ENCODE measurements around the gene SCLT1.

The SCLT1 gene

DNA sequence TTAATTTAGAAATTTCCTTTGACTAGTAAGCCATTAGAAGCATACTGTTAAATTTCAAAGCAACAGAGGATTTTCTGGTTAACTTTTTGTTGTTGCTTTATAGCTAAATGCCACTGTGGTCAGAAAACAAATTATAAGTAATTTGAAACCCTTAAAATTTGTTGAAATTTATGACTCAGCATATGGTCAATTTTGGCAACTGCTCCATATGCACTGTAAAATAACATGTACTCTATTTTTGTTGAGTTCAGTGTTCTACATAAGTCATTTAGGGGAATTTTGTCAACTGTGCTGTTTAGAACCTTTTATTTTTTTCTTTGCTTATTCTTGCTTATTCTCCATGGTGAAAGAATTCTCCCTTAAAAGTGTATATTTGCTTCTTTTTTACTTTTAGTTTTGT, 28.6 kb downstream of the SCLT1 start:
- no peak for DNase-seq

DNA sequence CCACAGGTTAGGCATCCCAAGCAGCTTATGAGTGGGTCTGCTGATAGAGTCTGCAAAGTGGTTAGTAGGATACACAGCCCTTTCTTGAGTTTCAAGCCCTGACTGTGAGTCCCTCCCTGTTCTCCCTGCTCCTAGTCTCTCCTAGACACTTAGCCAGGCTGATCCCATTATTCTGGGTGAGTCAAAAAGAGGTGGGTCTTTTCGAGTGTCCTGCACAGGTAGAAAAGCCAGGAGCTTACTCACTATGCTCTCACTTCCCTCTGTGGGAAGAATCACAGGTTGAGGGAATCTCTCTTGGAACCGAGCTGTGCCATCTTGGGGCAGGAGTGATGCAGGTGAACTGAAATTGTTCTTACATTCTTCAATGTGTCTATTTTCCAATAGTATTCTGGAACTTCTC, 29.7 kb downstream of the SCLT1 start:
- no peak for DNase-seq

DNA sequence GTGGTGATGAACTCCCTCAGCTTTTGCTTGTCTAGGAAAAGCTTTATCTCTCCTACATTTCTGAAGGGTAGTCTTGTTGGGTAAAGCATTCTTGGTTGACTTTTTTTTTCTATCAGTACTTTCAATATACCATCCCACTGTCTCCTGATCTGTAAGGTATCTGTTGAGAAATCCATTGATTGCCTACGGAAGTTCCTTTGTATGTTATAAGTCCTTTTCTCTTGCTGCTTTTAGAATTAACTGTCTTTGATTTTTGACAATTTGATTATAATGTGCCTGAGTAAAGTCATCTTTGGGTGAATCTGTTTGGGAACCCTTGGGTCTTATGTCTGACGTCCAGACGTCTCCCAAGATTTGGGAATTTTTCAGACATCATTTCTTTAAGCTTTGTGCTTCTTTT, 30.8 kb downstream of the SCLT1 start:
- no peak for DNase-seq

DNA sequence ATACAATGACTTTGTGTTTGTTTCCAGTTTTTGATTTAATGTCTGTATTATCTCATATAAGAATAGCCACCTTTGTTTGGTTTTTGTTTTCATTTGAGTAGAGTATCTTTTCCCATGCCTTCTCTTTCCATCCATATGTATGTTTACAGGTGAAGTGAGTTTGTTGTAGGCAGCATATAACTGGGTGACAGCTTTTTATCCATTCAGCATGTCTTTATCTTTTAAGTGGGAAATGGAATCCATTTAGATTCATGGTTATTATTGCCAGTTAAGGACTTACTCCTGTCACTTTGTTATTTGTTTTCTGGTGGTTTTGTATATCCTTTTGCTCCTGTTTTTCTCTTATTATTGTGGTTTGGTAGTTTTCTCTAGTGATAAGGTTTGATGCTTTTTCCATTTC, 34.3 kb downstream of the SCLT1 start:
- DNase-seq = no peak

DNA sequence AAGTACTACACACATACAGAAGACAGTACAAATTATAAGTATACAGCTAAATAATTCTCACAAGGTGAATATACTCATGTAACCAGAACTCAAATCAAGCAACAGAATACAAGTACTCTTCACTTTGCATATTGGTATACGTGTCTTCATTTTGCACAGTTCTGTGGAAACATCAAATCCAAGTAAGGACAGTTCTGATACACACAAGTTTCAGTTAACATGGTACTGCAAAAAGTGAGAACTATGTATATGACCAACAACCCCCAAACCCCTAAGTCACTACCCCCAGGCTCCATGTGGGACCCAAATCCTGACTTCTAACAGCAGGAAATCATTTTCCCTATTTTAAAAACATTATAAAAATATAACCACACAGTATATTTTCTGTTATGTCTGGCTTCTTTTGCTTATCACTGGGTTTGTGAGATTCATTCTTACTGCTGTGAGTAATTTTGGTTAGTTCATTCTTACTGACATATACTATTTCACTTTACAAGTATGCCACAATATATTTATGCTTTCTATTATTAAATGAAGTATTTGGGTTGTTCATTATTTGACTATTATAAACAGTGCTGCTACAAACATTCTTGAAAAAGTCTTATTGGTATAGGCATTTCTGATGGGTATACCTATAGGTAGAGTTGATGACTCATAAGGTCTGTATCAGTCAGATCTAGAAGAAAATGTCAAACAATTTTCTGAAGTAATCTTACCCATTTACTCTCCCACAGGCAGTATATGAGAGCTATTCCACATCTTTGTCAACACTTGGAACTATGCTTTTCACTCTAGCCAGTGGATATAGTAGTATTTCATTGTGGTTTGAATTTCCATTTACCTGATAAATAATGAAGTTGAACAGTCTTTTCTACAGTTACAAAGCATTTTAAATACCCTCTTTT, 47.0 kb downstream of the SCLT1 start:
- DNase-seq = no peak

DNA sequence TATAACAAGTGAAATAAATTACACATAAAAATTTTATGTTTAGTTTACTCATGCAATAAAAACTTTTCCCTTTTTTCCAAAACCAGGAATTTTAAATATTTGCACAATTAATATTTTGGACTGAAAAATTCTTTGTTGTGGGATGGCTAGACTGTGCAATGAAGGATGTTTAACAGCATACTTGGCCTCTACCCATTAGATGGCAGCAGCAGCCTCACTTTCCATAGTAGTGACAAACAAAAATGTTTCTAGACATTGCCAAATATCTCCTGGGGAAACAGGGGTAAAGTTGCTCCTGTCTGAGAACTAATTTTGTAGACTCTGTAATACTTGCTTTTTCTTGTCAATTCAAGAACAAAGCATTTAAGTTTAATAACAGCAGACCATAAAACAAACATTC, 49.8 kb downstream of the SCLT1 start:
- DNase-seq = no peak

DNA sequence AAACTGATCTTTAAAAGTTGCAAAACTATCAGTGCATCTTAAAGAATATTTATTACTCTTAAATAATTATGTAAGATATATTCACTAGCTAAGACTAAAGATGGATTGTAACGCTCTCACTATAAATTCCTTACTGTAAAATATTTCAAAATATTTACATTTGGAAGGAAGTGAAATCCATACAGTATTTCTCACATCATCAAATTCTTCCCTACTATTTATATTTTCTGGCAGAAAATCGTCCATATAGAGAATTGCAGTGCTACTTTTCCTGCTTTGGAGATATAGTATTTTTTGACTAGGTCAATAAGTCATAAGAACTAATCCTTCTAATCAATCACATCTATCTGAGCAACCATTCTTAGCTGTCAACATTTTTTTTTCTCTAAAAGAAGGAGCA, 52.9 kb downstream of the SCLT1 start:
- no peak for DNase-seq

DNA sequence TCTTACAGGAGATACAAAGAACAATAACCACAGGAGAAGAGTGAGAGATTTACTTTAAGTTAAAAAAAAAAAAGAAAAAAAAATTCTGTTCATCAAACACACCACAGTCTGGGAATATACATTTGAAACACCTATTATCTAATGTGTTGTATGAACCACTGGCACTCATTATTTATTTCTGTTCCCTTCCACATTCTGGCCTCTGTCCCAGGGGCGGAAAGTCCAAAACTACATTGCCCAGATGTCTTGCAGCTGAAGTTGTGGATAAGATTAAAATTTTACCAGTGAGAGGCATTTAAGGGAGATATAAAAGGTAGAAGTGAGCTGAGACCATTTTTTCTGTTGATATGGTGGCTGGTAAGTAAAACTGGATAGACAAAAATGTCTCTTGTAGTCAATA, 56.2 kb downstream of the SCLT1 start:
- no peak for DNase-seq

DNA sequence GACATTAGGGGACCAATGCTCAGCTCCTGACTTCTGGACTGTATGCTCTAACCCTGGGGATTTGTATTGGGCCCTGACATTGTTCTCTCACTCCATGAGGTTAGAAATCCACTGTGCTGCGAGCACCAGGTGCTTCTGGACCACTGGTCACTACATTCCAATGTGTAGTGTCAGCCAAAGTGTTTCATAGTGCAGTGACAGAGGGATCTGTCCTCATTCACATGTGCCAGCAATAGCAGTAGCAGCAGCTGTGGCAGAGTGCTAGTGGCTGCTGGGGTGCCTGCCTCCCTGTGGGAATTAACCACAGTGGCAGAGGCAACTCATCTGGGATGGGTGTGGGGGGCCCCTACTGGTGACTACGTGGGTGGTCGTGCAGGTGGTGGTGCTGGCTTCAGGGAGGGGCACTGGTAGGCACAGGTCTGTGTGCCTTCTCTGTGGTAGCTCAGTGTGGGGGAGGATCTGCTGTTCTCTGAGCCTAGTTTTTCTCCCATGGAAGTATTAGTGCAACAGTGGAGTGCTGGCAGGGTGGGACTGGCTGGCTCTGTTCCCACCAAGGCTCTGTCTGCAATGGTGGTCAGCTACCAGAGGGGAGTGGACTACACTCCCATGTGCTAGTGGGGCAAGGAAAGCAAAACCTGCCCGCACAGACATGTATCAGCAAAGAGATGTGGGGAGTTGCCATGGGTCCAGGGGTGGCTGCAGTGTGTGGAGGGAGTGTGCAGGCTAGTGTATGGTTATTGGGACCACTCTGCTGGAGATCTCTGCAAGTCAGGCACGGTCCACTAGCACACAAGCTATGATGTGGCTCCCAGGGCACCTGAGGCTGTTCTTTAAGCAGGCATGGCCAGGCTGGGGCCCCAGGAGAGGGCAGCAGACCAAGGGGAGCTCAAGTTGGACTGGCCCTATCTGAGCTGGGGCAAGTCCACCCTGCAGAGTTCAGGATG, 78.5 kb downstream of the SCLT1 start:
- no peak for DNase-seq

DNA sequence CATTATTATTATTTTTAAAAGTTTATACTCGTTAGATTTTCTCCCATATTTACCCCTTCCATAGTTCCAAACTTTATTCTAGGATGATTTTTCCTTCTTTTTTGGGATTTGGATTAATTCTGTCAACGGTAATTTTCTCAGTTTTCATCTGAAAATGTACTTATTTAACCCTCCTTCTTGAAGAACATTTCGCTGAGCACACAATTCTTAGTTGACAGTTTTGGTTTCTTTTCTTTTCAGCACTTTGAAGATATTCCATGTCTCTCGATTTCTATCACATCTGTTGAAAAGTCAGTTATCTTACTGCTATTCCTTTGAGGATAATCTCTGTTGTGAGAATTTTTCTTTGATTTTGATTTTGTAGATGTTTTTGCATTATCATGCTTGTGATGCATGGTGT, 85.2 kb downstream of the SCLT1 start:
- no peak for DNase-seq

DNA sequence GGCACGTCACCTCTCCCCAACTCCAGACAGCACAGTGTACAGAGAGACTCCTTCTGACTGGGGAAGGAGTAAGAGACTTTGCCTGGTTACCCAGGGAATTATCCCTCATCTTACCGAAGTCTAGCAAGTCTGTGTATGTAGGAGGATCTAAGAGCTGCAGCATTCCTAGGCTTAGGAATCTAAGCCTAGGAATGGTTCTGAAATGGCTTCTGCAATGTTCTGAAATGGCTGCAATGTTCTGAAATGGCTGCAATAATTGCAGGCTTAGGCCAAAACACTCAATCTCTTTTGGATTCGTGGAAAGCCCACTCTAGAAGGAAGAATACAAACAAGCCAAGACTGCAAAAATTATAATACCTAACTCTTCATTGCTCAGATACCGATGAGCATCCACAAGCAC, 106.4 kb downstream of the SCLT1 start:
- no peak for DNase-seq

DNA sequence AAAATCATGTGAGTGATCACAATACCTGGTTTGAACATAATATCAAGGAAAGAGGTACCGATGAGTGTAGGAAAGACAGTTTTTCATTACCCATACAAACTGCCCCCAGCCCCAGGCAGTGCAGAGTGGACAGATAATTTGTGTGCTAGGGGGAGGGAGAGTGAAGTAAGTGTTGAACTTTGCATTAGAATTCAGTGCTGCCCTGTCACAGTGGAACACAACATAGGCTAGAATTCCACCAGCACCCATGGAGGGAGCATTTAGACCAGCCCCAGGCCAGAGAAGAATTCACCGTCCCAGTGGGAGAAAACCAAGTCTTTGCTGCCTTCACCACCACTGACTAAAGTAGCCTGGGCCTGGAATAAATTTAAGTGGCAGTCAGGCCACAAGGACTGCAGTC, 107.3 kb downstream of the SCLT1 start:
- DNase-seq = no peak

DNA sequence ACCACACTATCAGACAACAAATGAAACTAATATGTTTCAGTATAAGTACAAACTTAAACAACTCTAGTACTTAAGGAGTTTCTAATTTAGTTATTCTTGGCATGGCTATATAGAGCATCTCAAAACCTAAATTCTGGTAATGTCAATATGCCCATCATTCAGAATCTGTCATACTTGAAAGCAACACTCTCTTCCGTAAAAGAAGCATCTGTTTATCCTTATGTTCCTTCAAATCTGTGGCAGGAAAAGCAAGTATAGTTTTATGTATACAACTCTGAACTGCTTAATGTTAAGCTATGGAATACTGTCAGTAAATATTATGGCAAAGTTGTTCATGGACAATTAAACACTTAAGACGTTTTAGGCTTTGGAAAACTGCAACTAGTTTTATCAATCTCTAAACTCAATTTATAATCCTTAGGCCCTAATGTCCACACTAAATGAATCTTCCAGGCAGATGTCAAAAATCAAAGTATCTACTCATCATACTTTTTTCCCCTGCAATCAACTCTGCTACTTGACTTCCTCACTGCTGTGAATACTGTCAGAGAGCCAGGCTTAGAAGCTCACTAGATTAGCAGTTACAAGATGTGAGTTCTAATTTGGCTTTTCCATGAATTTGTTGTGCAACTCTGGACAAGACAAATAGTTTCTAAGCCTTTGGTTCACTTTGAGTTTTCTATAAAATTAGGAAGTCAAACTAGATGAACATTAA, 109.4 kb downstream of the SCLT1 start:
- DNase-seq = no peak

DNA sequence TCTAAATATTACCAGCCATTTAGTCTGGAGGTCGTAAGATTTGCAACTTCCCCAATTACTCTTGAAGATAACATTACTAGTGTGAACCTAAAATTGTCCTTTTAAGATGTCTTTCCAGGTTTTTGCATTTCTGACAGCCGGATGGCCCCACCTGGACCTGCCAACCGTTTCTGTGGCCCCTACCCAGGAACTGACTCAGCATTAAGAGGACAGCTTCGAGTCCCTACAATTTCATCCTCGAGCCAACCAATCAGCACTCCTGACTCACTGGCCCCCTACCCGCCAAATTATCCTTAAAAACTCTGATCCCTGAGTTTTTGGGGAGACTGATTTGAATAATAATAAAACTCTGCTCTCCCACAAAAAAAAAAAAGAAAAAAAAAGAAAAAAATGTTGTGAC, 112.0 kb downstream of the SCLT1 start:
- no peak for DNase-seq

DNA sequence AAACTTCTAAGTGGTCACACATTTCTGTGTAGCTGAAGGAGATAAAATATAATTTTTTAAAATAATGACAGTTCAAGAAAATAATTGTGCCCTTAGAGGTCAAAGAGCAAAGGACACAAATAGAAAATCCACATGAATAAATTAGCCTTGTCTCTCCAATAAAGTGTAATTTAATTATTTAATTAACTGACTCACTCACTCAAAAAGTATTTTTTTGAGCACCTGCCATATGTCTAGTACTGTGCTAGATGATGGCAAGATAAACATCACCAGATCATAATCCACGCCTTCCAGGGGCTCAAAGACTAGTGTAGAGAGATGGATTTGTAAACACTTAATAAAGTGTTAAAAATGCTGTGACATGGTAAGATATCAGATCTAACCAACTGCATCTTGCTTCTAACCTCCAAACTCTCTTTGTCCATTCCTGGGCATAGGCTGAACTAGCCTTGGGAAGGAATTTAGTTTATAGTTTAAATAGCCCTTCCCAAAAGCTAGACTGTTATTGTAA, 112.5 kb downstream of the SCLT1 start:
- DNase-seq = no peak

DNA sequence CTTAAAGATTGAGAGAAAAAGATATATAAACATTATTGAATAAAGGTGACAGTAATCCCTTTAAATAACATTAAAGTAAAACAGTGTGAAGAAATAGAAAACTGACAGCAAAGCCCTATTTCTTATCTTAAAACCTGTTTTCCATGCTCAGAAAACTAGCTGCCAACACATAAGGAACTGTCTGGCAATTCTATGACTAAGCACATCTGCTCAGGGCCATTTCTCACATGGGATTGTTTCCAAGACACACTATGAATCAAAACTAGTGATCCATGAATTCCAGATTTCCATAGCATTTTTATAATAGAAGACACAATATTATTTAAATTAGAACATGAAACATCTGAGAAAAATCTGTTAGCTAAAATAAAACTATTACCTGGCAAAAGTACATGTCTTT, 113.4 kb downstream of the SCLT1 start:
- DNase-seq = no peak

DNA sequence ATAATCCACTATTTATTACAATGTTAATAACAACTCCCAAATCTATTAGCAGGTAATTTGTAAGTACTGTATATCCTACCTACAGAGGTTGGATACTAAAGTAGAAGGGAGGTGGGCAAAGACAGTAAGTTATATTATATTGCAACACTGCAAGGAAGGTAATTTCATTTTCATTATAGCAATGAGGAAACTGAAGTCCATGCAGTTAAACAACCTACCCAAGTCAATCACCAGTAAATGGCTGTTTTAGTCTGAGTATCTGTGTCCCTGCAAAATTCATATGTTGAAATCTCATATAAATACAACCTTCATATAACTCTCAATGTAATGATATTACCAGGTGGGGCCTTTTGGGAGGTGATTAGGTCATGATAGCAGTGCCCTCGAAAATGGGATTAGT, 114.4 kb downstream of the SCLT1 start:
- DNase-seq = no peak

DNA sequence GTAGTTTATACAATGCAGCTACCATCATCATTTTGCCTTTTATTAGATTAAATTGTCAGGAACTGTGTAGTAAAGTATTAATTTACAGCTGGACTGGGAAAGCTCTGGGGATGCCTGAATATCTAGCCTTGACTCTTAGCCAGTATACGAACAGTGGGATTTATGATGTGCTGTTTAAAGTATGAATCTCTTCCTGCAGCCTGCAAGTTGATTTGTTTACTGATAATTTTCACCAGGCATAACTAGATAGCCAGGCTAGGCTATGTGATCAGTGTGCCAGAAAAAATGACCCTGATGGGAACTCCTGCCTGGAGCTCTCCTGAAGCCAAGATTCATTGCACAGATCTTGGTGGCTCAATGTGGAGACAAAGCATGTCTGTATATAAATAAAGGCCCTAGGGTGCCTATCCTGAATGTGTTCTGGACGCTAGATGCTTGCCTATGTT, 119.2 kb downstream of the SCLT1 start:
- no peak for DNase-seq

DNA sequence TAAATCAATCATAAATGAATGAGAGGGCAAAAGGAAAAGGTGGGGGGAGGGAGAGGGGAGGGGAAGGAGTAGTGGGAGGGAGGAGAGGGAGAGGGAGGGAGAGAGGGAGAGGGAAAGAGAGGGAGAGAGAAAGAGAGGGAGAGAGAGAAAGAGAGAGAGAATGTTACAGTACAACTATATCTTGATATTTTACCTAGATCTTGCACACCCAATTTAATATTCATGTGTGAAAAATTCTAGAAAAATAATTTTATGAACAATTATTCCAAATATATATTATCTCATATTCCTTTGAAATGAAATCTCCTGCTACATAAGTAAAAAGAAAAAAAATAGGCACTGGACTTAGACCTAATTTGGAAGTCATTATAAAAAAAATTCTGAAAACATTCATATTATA, 120.0 kb downstream of the SCLT1 start:
- no peak for DNase-seq

DNA sequence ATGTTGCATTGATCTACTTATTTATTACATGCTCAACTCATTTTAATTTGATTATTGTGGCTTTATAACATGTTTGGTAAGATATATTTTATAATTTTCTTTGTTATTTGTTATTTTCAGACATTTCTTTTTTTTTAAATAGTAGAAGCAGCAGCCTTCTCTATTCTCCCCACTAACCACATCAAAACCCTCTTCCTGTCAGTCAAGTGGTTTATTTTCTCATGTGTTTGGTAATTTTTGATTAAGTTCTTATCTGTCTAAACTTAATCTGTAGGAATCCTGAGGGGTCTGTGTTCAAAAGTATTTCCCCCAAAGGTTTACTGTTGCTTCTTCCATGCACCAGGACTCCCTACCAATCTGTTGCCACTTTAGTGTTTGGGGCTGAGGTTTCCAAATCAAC, 131.9 kb downstream of the SCLT1 start:
- no peak for DNase-seq

DNA sequence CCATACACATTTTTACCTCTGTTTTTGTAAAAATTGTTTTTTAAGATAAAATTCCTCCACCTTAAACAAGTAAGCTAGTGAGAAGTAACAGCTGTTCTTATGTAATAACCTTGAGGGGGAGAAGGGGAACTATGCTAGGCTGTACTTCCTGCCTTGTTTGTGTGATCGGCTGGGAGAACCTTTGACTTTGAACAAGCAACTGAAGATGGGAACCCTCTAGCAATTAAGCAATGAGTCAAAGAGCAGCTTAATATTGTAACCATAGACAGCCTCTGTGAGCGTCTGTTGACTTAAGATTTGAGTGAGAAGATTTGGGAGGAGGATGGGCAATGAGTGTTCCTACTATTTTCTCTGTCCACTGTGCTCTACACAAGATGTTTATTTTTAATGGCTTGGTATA, 135.1 kb downstream of the SCLT1 start:
- no peak for DNase-seq

DNA sequence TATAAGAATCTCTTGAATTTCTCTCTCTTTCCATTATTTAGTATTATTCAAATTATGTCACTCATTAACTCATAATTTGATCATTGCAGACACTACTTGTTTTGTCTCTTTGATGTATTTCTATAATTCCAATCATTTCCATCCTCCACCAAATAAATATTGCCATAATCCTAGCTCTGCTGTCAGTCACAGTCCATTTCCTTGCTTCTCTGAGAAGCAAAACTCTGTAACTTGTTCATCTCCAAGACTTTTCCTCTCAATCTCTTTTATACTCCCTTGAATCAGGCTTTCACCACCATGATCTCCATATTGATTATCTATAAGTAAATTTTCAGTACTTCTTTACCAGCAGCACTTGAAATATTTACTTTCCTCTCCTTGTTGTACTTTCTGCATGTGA, 135.9 kb downstream of the SCLT1 start:
- DNase-seq = no peak

DNA sequence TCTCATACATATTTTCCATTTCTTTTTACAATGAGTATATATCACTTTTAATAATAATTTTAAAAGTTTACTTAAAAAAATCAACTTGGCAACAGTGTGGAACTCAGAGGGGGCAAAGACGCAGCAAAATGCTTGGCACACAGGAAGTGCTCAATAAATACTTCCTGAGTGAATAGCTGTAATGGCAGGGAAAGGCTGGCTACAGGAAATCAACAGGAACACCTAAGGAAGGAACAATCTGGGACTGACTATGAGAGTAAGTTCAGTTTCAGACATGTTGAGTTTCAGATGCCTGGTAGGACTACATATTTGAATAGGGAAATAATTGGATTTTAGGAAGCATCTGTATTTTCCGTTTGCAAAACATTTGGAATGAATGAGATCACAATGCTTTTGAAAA, 137.6 kb downstream of the SCLT1 start:
- no peak for DNase-seq

Data from NCI-H187 (cell line).